Activated B cell treated with CpG ODN at 0.5 μM for 24 hours (primary cell): ENCODE measurements around the gene HCFC2. TPM values are rescaled to one million over a fixed set of nuclear protein-coding genes. Genes with fewer than 3 reads are reported as not detected.

Experiments
- ATAC-seq: fragments of 200-7000 bp; cut with Tn5 transposase; one replicate; pipeline ENCODE4 v1.10.0; 2021; ENCODE audit warnings: low read depth, mild to moderate bottlenecking, moderate library complexity
- CTCF ChIA-PET: fragments of 350-600 bp; sonication (Branson Sonifier 250); formaldehyde crosslinking; loops from one replicate; lab custom pipeline; 2021; ENCODE audit warnings: antibody characterized with exemption; lab: Charles Lee
- POLR2A ChIA-PET: fragments of 350-600 bp; sonication (Branson Sonifier 250); formaldehyde crosslinking; loops from one replicate; lab custom pipeline; 2021; ENCODE audit warnings: antibody characterized with exemption; lab: Charles Lee
- DNase-seq: peaks from one replicate; pipeline ENCODE4 v3.0.0; 2022
- H3K27ac Mint-ChIP-seq: one replicate; pipeline ENCODE4 v1.8.0; 2020; ENCODE audit warnings: mixed read lengths
- H3K27me3 Mint-ChIP-seq: one replicate; pipeline ENCODE4 v1.8.0; 2021; ENCODE audit warnings: mixed read lengths
- H3K36me3 Mint-ChIP-seq: one replicate; pipeline ENCODE4 v1.8.0; 2021; ENCODE audit warnings: low read depth, mixed read lengths
- H3K4me1 Mint-ChIP-seq: one replicate; pipeline ENCODE4 v1.8.0; 2021; ENCODE audit warnings: mixed read lengths
- H3K4me3 Mint-ChIP-seq: one replicate; pipeline ENCODE4 v1.8.0; 2020; ENCODE audit warnings: mild to moderate bottlenecking, mixed read lengths
- H3K9me3 Mint-ChIP-seq: one replicate; pipeline ENCODE4 v1.8.0; 2020; ENCODE audit warnings: mixed read lengths
- CTCF ChIP-seq: fragments of 200-600 bp; IDR thresholded peaks from one replicate; pipeline ENCODE4 v1.8.0; 2022; ENCODE audit warnings: antibody characterized with exemption, mild to moderate bottlenecking
- intact Hi-C: fragments of 100-400 bp; cut with micrococcal nuclease; formaldehyde crosslinking; loops from one replicate; pipeline ENCODE4 v1.15.1; 2024
- total RNA-seq: library from RNA; stranded (reverse); gene quantifications from 2 replicates; pipeline ENCODE4 v1.2.3, GENCODE V29; 2022

Gene HCFC2
- total RNA-seq, 1 donor from 2014 or later, result 11.2 TPM

GRCh38 chr12:104133866-104134265 lies 69.5 kb downstream of the HCFC2 start:
- Mint-ChIP-seq H3K27me3 (no peaks in the 10 kb centered on the region), H3K4me1 (peaks cover 25% of the 10 kb centered on the region), H3K27ac (no peak overlapping the region), H3K4me3 (no peak overlapping the region), H3K9me3 (no peaks in the 10 kb centered on the region), H3K36me3 (peaks cover 32% of the 10 kb centered on the region)
- POLR2A ChIA-PET, result no interaction called here
- no peak for DNase-seq
- TF ChIP-seq CTCF, result no peak
- intact Hi-C loops, result no loop called here
- CTCF ChIA-PET, result interaction anchor here (2.0 kb wide), 1 partner anchor 25 kb away, joined by 6 read pairs; no protein-coding TSS in a partner anchor
- no peak for ATAC-seq

GRCh38 chr12:104134882-104135281 lies 70.6 kb downstream of the HCFC2 start:
- H3K27ac Mint-ChIP-seq, result no peak overlapping the region
- ATAC-seq (no peak), DNase-seq (no peak)
- H3K36me3 Mint-ChIP-seq, result peaks cover 22% of the 10 kb centered on the region
- CTCF ChIA-PET, result interaction anchor here (1.4 kb wide), 1 partner anchor 25 kb away, joined by 4 read pairs; no protein-coding TSS in a partner anchor
- TF ChIP-seq CTCF, result no peak
- H3K27me3 Mint-ChIP-seq, result no peaks in the 10 kb centered on the region
- peaks cover 25% of the 10 kb centered on the region for H3K4me1 Mint-ChIP-seq
- intact Hi-C loops, result no loop called here
- no peaks in the 10 kb centered on the region for H3K9me3 Mint-ChIP-seq
- POLR2A ChIA-PET, result interaction anchor here (1.3 kb wide), 1 partner anchor 10 kb away, joined by 3 read pairs; no protein-coding TSS in a partner anchor
- no peak overlapping the region for H3K4me3 Mint-ChIP-seq

- H3K36me3 Mint-ChIP-seq, result peaks cover 10% of the 10 kb centered on the region
- H3K27me3 Mint-ChIP-seq, result no peaks in the 10 kb centered on the region
- H3K9me3 Mint-ChIP-seq, result no peaks in the 10 kb centered on the region
- peak overlapping the region; percentile 85 for H3K27ac Mint-ChIP-seq
- TF ChIP-seq CTCF, result no peak
- intact Hi-C loops, result no loop called here
- ChIA-PET CTCF (no interaction called here), POLR2A (interaction anchor here (2.3 to 2.7 kb wide), 2 partner anchors 171 to 208 kb away, joined by 18 to 35 read pairs; partner anchors contain the start of genes HSP90B1 and TDG)
- ATAC-seq (no peak), DNase-seq (no peak)
- H3K4me1 Mint-ChIP-seq, result peaks cover 25% of the 10 kb centered on the region
- H3K4me3 Mint-ChIP-seq, result peak overlapping the region; percentile 89
Measured at GRCh38 chr12:104136577-104136976, 72.2 kb downstream of the HCFC2 start.

- POLR2A ChIA-PET, result interaction anchor here (0.5 to 2.7 kb wide), 11 partner anchors 10 to 1099 kb away, joined by 3 to 35 read pairs (median 7); partner anchors contain the start of genes APPL2, EID3, HCFC2 and HSP90B1
- intact Hi-C loops, result loop anchor here (1.0 kb wide), 1 partner anchor 207 kb away; the partner anchor contains the start of gene HSP90B1
- H3K36me3 Mint-ChIP-seq, result peaks cover 5% of the 10 kb centered on the region
- TF ChIP-seq CTCF, result no peak
- H3K27me3 Mint-ChIP-seq, result no peaks in the 10 kb centered on the region
- peaks cover 22% of the 10 kb centered on the region for H3K4me1 Mint-ChIP-seq
- DNase-seq (peak; percentile 62), ATAC-seq (peak; percentile 9)
- peak overlapping the region; percentile 85 for H3K27ac Mint-ChIP-seq
- H3K4me3 Mint-ChIP-seq, result peak overlapping the region; percentile 89
- CTCF ChIA-PET, result interaction anchor here (1.0 kb wide), 1 partner anchor 29 kb away, joined by 4 read pairs; no protein-coding TSS in a partner anchor
- H3K9me3 Mint-ChIP-seq, result no peaks in the 10 kb centered on the region
Measured at GRCh38 chr12:104137001-104137901, 72.9 kb downstream of the HCFC2 start.
